Measurements from ENCODE around the gene USP6NL.
"Not testable (repeated sequence)": the region's sequence is repeated elsewhere in the genome, so short reads cannot be mapped to it uniquely, and the experiment has no call there.

USP6NL gene

GRCh38 chr10:11512596-11512995 lies 98.9 kb downstream of the USP6NL start:
- DNase-seq = no peak

- no peak for DNase-seq
Measured at GRCh38 chr10:11511321-11511720, 100.1 kb downstream of the USP6NL start.

GRCh38 chr10:11510736-11511135 lies 100.7 kb downstream of the USP6NL start:
- no peak for DNase-seq

GRCh38 chr10:11510281-11510680 lies 101.2 kb downstream of the USP6NL start:
- DNase-seq = no peak

- no peak for DNase-seq
Measured at GRCh38 chr10:11509036-11509435, 102.4 kb downstream of the USP6NL start.

- no peak for DNase-seq
Measured at GRCh38 chr10:11506247-11506789, 105.1 kb downstream of the USP6NL start.

- DNase-seq = no peak
Measured at GRCh38 chr10:11505639-11506038, 105.8 kb downstream of the USP6NL start.

- no peak for DNase-seq
Measured at GRCh38 chr10:11504566-11505285, 106.7 kb downstream of the USP6NL start.

GRCh38 chr10:11501600-11501999 lies 109.8 kb downstream of the USP6NL start:
- DNase-seq = no peak

- DNase-seq = no peak
Measured at GRCh38 chr10:11499425-11500071, 111.9 kb downstream of the USP6NL start.

- DNase-seq = no peak
Measured at GRCh38 chr10:11498399-11498798, 113.1 kb downstream of the USP6NL start.

- not testable (repeated sequence) for DNase-seq
Measured at GRCh38 chr10:11494923-11495322, 116.5 kb downstream of the USP6NL start.

GRCh38 chr10:11493646-11494045 lies 117.8 kb downstream of the USP6NL start:
- no peak for DNase-seq

GRCh38 chr10:11491087-11491486 lies 120.4 kb downstream of the USP6NL start:
- no peak for DNase-seq

- DNase-seq = no peak
Measured at GRCh38 chr10:11489591-11489990, 121.9 kb downstream of the USP6NL start.

- DNase-seq = no peak
Measured at GRCh38 chr10:11488126-11488525, 123.3 kb downstream of the USP6NL start.

- no peak for DNase-seq
Measured at GRCh38 chr10:11483201-11484148, 128.0 kb downstream of the USP6NL start.

GRCh38 chr10:11482306-11482705 lies 129.1 kb downstream of the USP6NL start:
- DNase-seq = no peak

- no peak for DNase-seq
Measured at GRCh38 chr10:11480687-11481086, 130.8 kb downstream of the USP6NL start.

- no peak for DNase-seq
Measured at GRCh38 chr10:11479300-11479699, 132.2 kb downstream of the USP6NL start.

GRCh38 chr10:11478807-11479206 lies 132.6 kb downstream of the USP6NL start:
- no peak for DNase-seq

GRCh38 chr10:11475831-11476434 lies 135.5 kb downstream of the USP6NL start:
- DNase-seq = no peak

Measured in fibroblast of skin of abdomen (primary cell).